H1 (cell line): Measurements from ENCODE around the gene HMX1. TPM values are rescaled to one million over a fixed set of nuclear protein-coding genes. Genes with fewer than 3 reads are reported as not detected.

Experiments used
- CTCF ChIA-PET: fragments of 300-600 bp; sonication (Branson Sonifier 250); formaldehyde crosslinking; loops from one replicate; lab custom pipeline; 2021; ENCODE audit not compliant: partially characterized antibody; lab: Charles Lee
- POLR2A ChIA-PET: fragments of 300-600 bp; sonication (Branson Sonifier 250); formaldehyde crosslinking; loops from one replicate; lab custom pipeline; 2021; ENCODE audit warnings: inconsistent platforms; ENCODE audit not compliant: partially characterized antibody; lab: Charles Lee
- DNase-seq, 2 experiments: peaks; one replicate each; pipeline versions ENCODE4 v3.0.0 to v3.0.0-alpha.2; 2010 to 2022; ENCODE audit warnings: low spot score in 2 of 2, low read depth in 1 of 2, mixed read lengths in 1 of 2
- FAIRE-seq: peaks from 2 replicates; lab custom pipeline; 2011; peaks lifted over from hg19 to GRCh38; lab: Jason Lieb, UNC
- H2AFZ ChIP-seq: 2 replicates; pipeline ENCODE4 v1.8.1; 2012; ENCODE audit warnings: low read length, inconsistent platforms
- H2AK5ac ChIP-seq: 2 replicates; pipeline ENCODE4 v1.6.1; 2013; ENCODE audit warnings: low read depth, low read length
- H2BK120ac ChIP-seq: replicated peaks from 2 replicates; pipeline ENCODE3; 2013; ENCODE audit warnings: low read depth, low read length, inconsistent platforms
- H2BK12ac ChIP-seq: 2 replicates; pipeline ENCODE4 v1.6.1; 2013; ENCODE audit warnings: low read depth, low read length
- H2BK15ac ChIP-seq: 2 replicates; pipeline ENCODE4 v1.6.1; 2013; ENCODE audit warnings: low read length
- H2BK20ac ChIP-seq: 2 replicates; pipeline ENCODE4 v1.6.1; 2013; ENCODE audit warnings: low read length
- H2BK5ac ChIP-seq: 2 replicates; pipeline ENCODE4 v1.6.1; 2013; ENCODE audit warnings: low read depth, low read length
- H3K14ac ChIP-seq: 2 replicates; pipeline ENCODE4 v1.6.1; 2013; ENCODE audit warnings: inconsistent platforms; ENCODE audit not compliant: insufficient read length
- H3K18ac ChIP-seq: 2 replicates; pipeline ENCODE4 v1.6.1; 2013; ENCODE audit warnings: low read length; ENCODE audit errors: extremely low read depth
- H3K23ac ChIP-seq: 2 replicates; pipeline ENCODE4 v1.6.1; 2013; ENCODE audit warnings: inconsistent platforms; ENCODE audit not compliant: insufficient read length
- H3K23me2 ChIP-seq: 2 replicates; pipeline ENCODE4 v1.6.1; 2013; ENCODE audit warnings: low read depth, low read length
- H3K27ac ChIP-seq: 2 replicates; pipeline ENCODE4 v1.6.1; 2011; ENCODE audit warnings: low read depth, low read length, inconsistent platforms
- H3K27me3 ChIP-seq, 4 experiments: replicated peaks in 1 of 4; 1 replicate in 1 of 4; 2 replicates in 3 of 4; pipeline versions ENCODE4 v1.6.1 to v1.8.1; 2011 to 2013; ENCODE audit warnings: low read length in 3 of 4, mild to moderate bottlenecking in 3 of 4, inconsistent platforms in 2 of 4, mixed read lengths in 2 of 4, moderate library complexity in 1 of 4; ENCODE audit not compliant: control insufficient read depth in 3 of 4, insufficient read depth in 3 of 4; ENCODE audit errors: extremely low read depth in 1 of 4
- H3K36me3 ChIP-seq, 4 experiments: 2 replicates each; pipeline versions ENCODE4 v1.6.1 to v1.8.1; 2011 to 2013; ENCODE audit warnings: mild to moderate bottlenecking in 4 of 4, low read length in 3 of 4, moderate library complexity in 2 of 4, control low read depth in 1 of 4, inconsistent platforms in 1 of 4; ENCODE audit not compliant: insufficient read depth in 4 of 4, control insufficient read depth in 2 of 4
- H3K4ac ChIP-seq: replicated peaks from 2 replicates; pipeline ENCODE3; 2013; ENCODE audit warnings: low read length, low read depth, mixed read lengths, inconsistent platforms; ENCODE audit not compliant: insufficient read length
- H3K4me1 ChIP-seq, 4 experiments: replicated peaks in 1 of 4; 1 replicate in 1 of 4; 2 replicates in 3 of 4; pipeline versions ENCODE4 v1.6.1 to v1.8.1; 2011 to 2013; ENCODE audit warnings: low read length in 3 of 4, inconsistent platforms in 2 of 4, mixed read lengths in 1 of 4; ENCODE audit not compliant: insufficient read depth in 4 of 4, control insufficient read depth in 3 of 4
- H3K4me2 ChIP-seq, 2 experiments: 2 replicates each; pipeline versions ENCODE4 v1.6.1 to v1.8.1; 2011 to 2013; ENCODE audit warnings: low read depth in 2 of 2, low read length in 2 of 2, control low read depth in 1 of 2, inconsistent platforms in 1 of 2, mild to moderate bottlenecking in 1 of 2; ENCODE audit not compliant: insufficient read depth in 1 of 2
- H3K4me3 ChIP-seq, 4 experiments: fragments of 200-600, 300-600 bp in 1 of 4; sonication (generic), shearing (Covaris generic), sonication (Bioruptor Twin) in 1 of 4; 2 replicates each; pipeline versions ENCODE4 v1.5.1 to v1.8.1; 2011 to 2016; ENCODE audit warnings: low read length in 4 of 4, low read depth in 3 of 4, control low read depth in 2 of 4, inconsistent platforms in 2 of 4, mild to moderate bottlenecking in 2 of 4, mixed read lengths in 1 of 4, moderate library complexity in 1 of 4; ENCODE audit not compliant: insufficient read depth in 2 of 4; ENCODE audit errors: extremely low read depth in 1 of 4
- H3K56ac ChIP-seq: replicated peaks from 2 replicates; pipeline ENCODE3; 2013; ENCODE audit warnings: low read depth, mild to moderate bottlenecking, mixed read lengths, low read length, inconsistent platforms; ENCODE audit not compliant: insufficient read length
- H3K79me1 ChIP-seq: 2 replicates; pipeline ENCODE4 v1.6.1; 2013; ENCODE audit warnings: low read depth, low read length, control low read depth
- H3K79me2 ChIP-seq, 2 experiments: 2 replicates each; pipeline versions ENCODE4 v1.6.1 to v1.8.1; 2012 to 2013; ENCODE audit warnings: low read length in 2 of 2, mild to moderate bottlenecking in 2 of 2, inconsistent platforms in 1 of 2; ENCODE audit not compliant: insufficient read depth in 2 of 2, control insufficient read depth in 1 of 2
- H3K9ac ChIP-seq, 4 experiments: replicated peaks in 1 of 4; 1 replicate in 1 of 4; 2 replicates in 3 of 4; pipeline versions ENCODE4 v1.6.1 to v1.8.1; 2011 to 2013; ENCODE audit warnings: low read depth in 3 of 4, low read length in 3 of 4, control low read depth in 2 of 4, mild to moderate bottlenecking in 2 of 4, moderate library complexity in 2 of 4, inconsistent platforms in 1 of 4; ENCODE audit errors: extremely low read depth in 1 of 4
- H3K9me3 ChIP-seq, 2 experiments: 2 replicates each; pipeline versions ENCODE4 v1.6.1 to v1.8.1; 2012 to 2013; ENCODE audit warnings: mild to moderate bottlenecking in 2 of 2, moderate library complexity in 2 of 2, control low read depth in 1 of 2, inconsistent platforms in 1 of 2, low read depth in 1 of 2, low read length in 1 of 2, mixed read lengths in 1 of 2; ENCODE audit not compliant: insufficient read depth in 2 of 2
- H4K20me1 ChIP-seq, 2 experiments: replicated peaks in 1 of 2; 2 replicates each; pipeline versions ENCODE3 to v1.8.1; 2011 to 2013; ENCODE audit warnings: inconsistent platforms in 2 of 2, low read length in 2 of 2, mild to moderate bottlenecking in 1 of 2; ENCODE audit not compliant: insufficient read depth in 2 of 2, control insufficient read depth in 1 of 2
- H4K5ac ChIP-seq: 2 replicates; pipeline ENCODE4 v1.6.1; 2013; ENCODE audit warnings: low read length, low read depth, mixed read lengths, inconsistent platforms; ENCODE audit not compliant: insufficient read length
- H4K8ac ChIP-seq: 2 replicates; pipeline ENCODE4 v1.8.0; 2013; ENCODE audit warnings: mild to moderate bottlenecking, moderate library complexity, low read length, inconsistent platforms; ENCODE audit not compliant: insufficient read depth; ENCODE audit errors: extremely low read depth
- H4K91ac ChIP-seq: replicated peaks from 2 replicates; pipeline ENCODE3; 2013; ENCODE audit warnings: low read length, mixed read lengths, inconsistent platforms; ENCODE audit not compliant: insufficient read length
- BCL11A ChIP-seq, 2 experiments: IDR thresholded peaks; one replicate each; pipeline ENCODE4 v1.6.1; 2011; ENCODE audit warnings: low read depth in 2 of 2, low read length in 2 of 2, mild to moderate bottlenecking in 2 of 2
- BRCA1 ChIP-seq: IDR thresholded peaks from 2 replicates; pipeline ENCODE4 v1.6.1; 2012; ENCODE audit warnings: low read depth, low read length, improper control_type of control experiment
- CBX5 ChIP-seq: fragments of 300-800, 300-1000 bp; sonication (generic); IDR thresholded peaks from 2 replicates; pipeline ENCODE4 v1.7.1; 2016; ENCODE audit warnings: antibody characterized with exemption, low read length, low read depth
- CBX8 ChIP-seq: fragments of 300-800, 300-1000 bp; sonication (generic); IDR thresholded peaks from 2 replicates; pipeline ENCODE4 v1.7.1; 2016; ENCODE audit warnings: low read depth, low read length, borderline replicate concordance
- NANOG ChIP-seq: IDR thresholded peaks from 2 replicates; pipeline ENCODE4 v1.6.1; 2011; ENCODE audit warnings: low read length, low read depth, mild to moderate bottlenecking, inconsistent platforms; ENCODE audit not compliant: insufficient read depth, poor library complexity, severe bottlenecking
- POLR2A ChIP-seq, 2 experiments: IDR thresholded peaks; 1 replicate in 1 of 2; 2 replicates in 1 of 2; pipeline ENCODE4 v1.6.1; 2011; ENCODE audit warnings: low read depth in 2 of 2, low read length in 2 of 2, mild to moderate bottlenecking in 2 of 2; ENCODE audit errors: control extremely low read depth in 1 of 2
- POU5F1 ChIP-seq: IDR thresholded peaks from 2 replicates; pipeline ENCODE4 v1.6.1; 2011; ENCODE audit warnings: low read depth, mild to moderate bottlenecking, low read length, moderate library complexity
- RBBP5 ChIP-seq: IDR thresholded peaks from 2 replicates; pipeline ENCODE4 v1.7.1; 2012; ENCODE audit warnings: low read depth, mild to moderate bottlenecking, inconsistent platforms, low read length, moderate library complexity, borderline replicate concordance
- SAP30 ChIP-seq: fragments of 300-600 bp; sonication (generic); IDR thresholded peaks from 2 replicates; pipeline ENCODE4 v1.7.1; 2012; ENCODE audit warnings: low read length, moderate library complexity, mild to moderate bottlenecking, inconsistent platforms; ENCODE audit not compliant: insufficient read depth, insufficient replicate concordance
- SIX5 ChIP-seq: IDR thresholded peaks from 2 replicates; pipeline ENCODE4 v1.6.1; 2011; ENCODE audit warnings: mild to moderate bottlenecking, low read depth, low read length
- TAF1 ChIP-seq: IDR thresholded peaks from 2 replicates; pipeline ENCODE4 v1.6.1; 2011; ENCODE audit warnings: mild to moderate bottlenecking, low read depth, low read length
- TAF7 ChIP-seq: optimal IDR thresholded peaks from 2 replicates; pipeline ENCODE3; 2011; ENCODE audit warnings: low read depth, mild to moderate bottlenecking, inconsistent platforms, low read length, moderate library complexity, borderline replicate concordance
- TCF12 ChIP-seq: IDR thresholded peaks from 2 replicates; pipeline ENCODE4 v1.6.1; 2011; ENCODE audit warnings: low read depth, mild to moderate bottlenecking, low read length
- YY1 ChIP-seq: IDR thresholded peaks from 2 replicates; pipeline ENCODE4 v1.6.1; 2011; ENCODE audit warnings: low read depth, mild to moderate bottlenecking, low read length
- WGBS, 2 experiments: shearing (Covaris generic) in 1 of 2; methylation state at CpG; one replicate each; pipeline versions ENCODE4 v1.1.6 to v1.1.7; 2013 to 2015; ENCODE audit warnings: low lambda C conversion rate in 2 of 2, mixed read lengths in 2 of 2, inconsistent platforms in 1 of 2, low coverage in 1 of 2, missing lambda C conversion rate in 1 of 2; ENCODE audit not compliant: insufficient replicate concordance in 2 of 2, insufficient coverage in 1 of 2, insufficient read length in 1 of 2; ENCODE audit errors: extremely low coverage in 1 of 2, missing lambda C conversion rate in 1 of 2; 5-methylcytosine and 5-hydroxymethylcytosine counted together
- polyA plus RNA-seq, 7 experiments: library from polyadenylated mRNA; depleted of rRNA in 3 of 7; stranded (reverse) in 5 of 7; unstranded in 2 of 7; fragments of >200 nt in 5 of 7; fragments of 200-250 nt in 2 of 7; gene quantifications; 1 replicate in 5 of 7; 2 replicates in 1 of 7; 4 replicates in 1 of 7; pipeline versions ENCODE4 v1.2.1 to v1.2.3, GENCODE V29; 2011 to 2013; ENCODE audit warnings: missing spikeins in 2 of 7, mixed read lengths in 2 of 7
- total RNA-seq: library from RNA; stranded (reverse); fragmentation: NEBNext Ultra II Directional; extraction: Animal tissue kit (Norgen Biotek cat#: 25700); gene quantifications from 2 replicates; pipeline ENCODE4 v1.2.1, GENCODE V29; 2021
- TF ChIP-seq, protein P1 (sequence below): IDR thresholded peaks from 2 replicates; pipeline ENCODE4 v1.6.1; 2011; ENCODE audit warnings: low read length, improper control_type of control experiment

The HMX1 gene
- total and polyA plus RNA-seq, 2 of the 8 experiments (the other 6 are each of a cell fraction or from before 2014, with no cell fraction given), result 0.26 TPM; not detected in 1

DNA sequence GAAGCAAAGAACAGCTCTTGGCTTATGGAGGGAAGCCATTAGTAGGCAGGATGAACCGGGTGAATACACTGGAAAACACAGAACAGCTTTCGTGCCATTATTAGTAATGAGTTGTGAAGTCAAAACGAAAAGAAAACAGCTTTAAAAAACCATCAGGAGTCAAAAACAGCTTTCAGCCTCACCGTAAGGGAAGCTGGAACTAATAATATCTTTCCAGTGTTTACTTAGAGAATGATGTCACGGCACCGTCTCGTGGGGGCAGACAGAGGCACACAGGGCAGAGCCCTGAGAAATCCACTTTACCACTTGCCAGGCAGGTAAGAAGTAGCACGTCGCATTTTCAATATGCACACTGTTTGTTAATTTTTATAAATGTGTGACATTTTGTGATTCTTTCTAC, 37.9 kb upstream of the HMX1 start:
- Histone ChIP-seq H3K4me3 (no peak overlapping the region), H2AK5ac (no peak overlapping the region), H3K4ac (no peak overlapping the region), H2BK12ac (no peak overlapping the region), H3K27ac (no peak overlapping the region), H3K4me1 (no peaks in the 10 kb centered on the region), H3K23me2 (no peaks in the 10 kb centered on the region), H3K36me3 (no peaks in the 10 kb centered on the region), H2BK120ac (no peak overlapping the region), H2BK15ac (no peak overlapping the region), H3K56ac (no peak overlapping the region), H3K18ac (no peak overlapping the region), H2AFZ (no peak overlapping the region), H4K5ac (no peak overlapping the region), H4K8ac (no peak overlapping the region), H3K27me3 (no peaks in the 10 kb centered on the region), H3K14ac (no peak overlapping the region), H4K91ac (no peak overlapping the region), H3K9me3 (peaks cover 0 to 14% of the 10 kb centered on the region in 2 experiments; a peak in 1 of 4 replicates), H4K20me1 (no peaks in the 10 kb centered on the region), H2BK5ac (no peak overlapping the region), H3K79me2 (no peaks in the 10 kb centered on the region), H3K79me1 (no peaks in the 10 kb centered on the region), H2BK20ac (no peak overlapping the region), H3K23ac (no peak overlapping the region), H3K4me2 (no peak overlapping the region), H3K9ac (no peak overlapping the region)
- FAIRE-seq (no peak), DNase-seq (no peak)
- TF ChIP-seq TAF7 (no peak), CBX8 (no peak), RBBP5 (no peak), BCL11A (IDR thresholded peaks at IDR 0.05; ENCODE audit: low read depth in 2 of 2, low read length in 2 of 2) (no peak), TAF1 (no peak), SAP30 (no peak), POLR2A (IDR thresholded peaks at IDR 0.05; ENCODE audit: control extremely low read depth in 1 of 2, low read depth in 2 of 2, low read length in 2 of 2) (no peak), BRCA1 (no peak), POU5F1 (no peak), TCF12 (no peak), SIX5 (no peak), YY1 (no peak), CBX5 (no peak), NANOG (no peak)
- TF ChIP-seq, protein P1, sequence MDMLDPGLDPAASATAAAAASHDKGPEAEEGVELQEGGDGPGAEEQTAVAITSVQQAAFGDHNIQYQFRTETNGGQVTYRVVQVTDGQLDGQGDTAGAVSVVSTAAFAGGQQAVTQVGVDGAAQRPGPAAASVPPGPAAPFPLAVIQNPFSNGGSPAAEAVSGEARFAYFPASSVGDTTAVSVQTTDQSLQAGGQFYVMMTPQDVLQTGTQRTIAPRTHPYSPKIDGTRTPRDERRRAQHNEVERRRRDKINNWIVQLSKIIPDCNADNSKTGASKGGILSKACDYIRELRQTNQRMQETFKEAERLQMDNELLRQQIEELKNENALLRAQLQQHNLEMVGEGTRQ, result no peak
- WGBS, 2 experiments, result 86% methylated on average over 9 of the region's 9 CpGs; no CpG with 5 or more reads in 1 of the 2 experiments
- CTCF ChIA-PET, result no interaction called here
- POLR2A ChIA-PET, result no interaction called here
